Keratinocyte (primary cell): ENCODE data around the gene TAOK3. TPM values are rescaled to one million over a fixed set of nuclear protein-coding genes. Genes with fewer than 3 reads are reported as not detected.

ENCODE experiments used
- DNase-seq: peaks from one replicate; pipeline ENCODE4 v3.0.0-alpha.2; 2011; ENCODE audit warnings: low read depth, missing footprints, low spot score
- FAIRE-seq: peaks from 2 replicates; lab custom pipeline; 2011; peaks lifted over from hg19 to GRCh38; lab: Jason Lieb, UNC
- H2AFZ ChIP-seq: 2 replicates; pipeline ENCODE4 v1.6.0; 2012; ENCODE audit warnings: low read length, control low read depth, inconsistent platforms; ENCODE audit not compliant: control insufficient read depth
- H3K27ac ChIP-seq: 2 replicates; pipeline ENCODE4 v1.5.1; 2011; ENCODE audit warnings: low read length; ENCODE audit not compliant: control insufficient read depth, insufficient read depth
- H3K27me3 ChIP-seq: 3 replicates; pipeline ENCODE4 v1.6.0; 2011; ENCODE audit warnings: low read length; ENCODE audit not compliant: control insufficient read depth, insufficient read depth; ENCODE audit errors: extremely low read depth
- H3K36me3 ChIP-seq, 2 experiments: 2 replicates in 1 of 2; 3 replicates in 1 of 2; pipeline ENCODE4 v1.5.1; 2011; ENCODE audit warnings: low read length in 2 of 2, mild to moderate bottlenecking in 1 of 2; ENCODE audit not compliant: control insufficient read depth in 2 of 2, insufficient read depth in 2 of 2; ENCODE audit errors: extremely low read depth in 1 of 2
- H3K4me1 ChIP-seq: 3 replicates; pipeline ENCODE4 v1.5.1; 2011; ENCODE audit warnings: low read length; ENCODE audit not compliant: control insufficient read depth, insufficient read depth; ENCODE audit errors: extremely low read depth
- H3K4me2 ChIP-seq: 3 replicates; pipeline ENCODE4 v1.6.0; 2011; ENCODE audit warnings: low read depth, low read length; ENCODE audit not compliant: control insufficient read depth, insufficient read depth; ENCODE audit errors: extremely low read depth
- H3K4me3 ChIP-seq, 3 experiments: fragments of 200-600 bp in 1 of 3; sonication (generic) in 1 of 3; 2 replicates in 2 of 3; 3 replicates in 1 of 3; pipeline ENCODE4 v1.5.1; 2011 to 2016; ENCODE audit warnings: low read length in 3 of 3, mild to moderate bottlenecking in 3 of 3, control low read depth in 2 of 3, inconsistent platforms in 1 of 3, low read depth in 1 of 3, mixed read lengths in 1 of 3, mixed run types in 1 of 3, moderate library complexity in 1 of 3; ENCODE audit not compliant: control insufficient read depth in 2 of 3, insufficient read depth in 2 of 3; ENCODE audit errors: extremely low read depth in 1 of 3
- H3K79me2 ChIP-seq: 2 replicates; pipeline ENCODE4 v1.6.0; 2012; ENCODE audit warnings: low read length; ENCODE audit not compliant: control insufficient read depth, insufficient read depth
- H3K9ac ChIP-seq: 3 replicates; pipeline ENCODE4 v1.6.0; 2011; ENCODE audit warnings: low read length; ENCODE audit not compliant: control insufficient read depth, insufficient read depth; ENCODE audit errors: extremely low read depth
- H3K9me1 ChIP-seq: 3 replicates; pipeline ENCODE4 v1.6.0; 2011; ENCODE audit warnings: low read length; ENCODE audit not compliant: control insufficient read depth, insufficient read depth; ENCODE audit errors: extremely low read depth
- H3K9me3 ChIP-seq: 2 replicates; pipeline ENCODE4 v1.5.1; 2012; ENCODE audit warnings: low read depth, low read length; ENCODE audit not compliant: control insufficient read depth
- H4K20me1 ChIP-seq: 3 replicates; pipeline ENCODE4 v1.6.0; 2011; ENCODE audit warnings: low read length; ENCODE audit not compliant: control insufficient read depth, insufficient read depth; ENCODE audit errors: extremely low read depth
- CTCF ChIP-seq, 3 experiments: IDR thresholded peaks in 1 of 3; conservative IDR thresholded peaks in 1 of 3; optimal IDR thresholded peaks in 1 of 3; 2 replicates in 2 of 3; 3 replicates in 1 of 3; pipeline versions ENCODE3 to v1.5.1; 2011; ENCODE audit warnings: low read length in 3 of 3, mild to moderate bottlenecking in 3 of 3, moderate library complexity in 2 of 3, control low read depth in 1 of 3, inconsistent platforms in 1 of 3; ENCODE audit not compliant: insufficient read depth in 2 of 3; ENCODE audit errors: extremely low read depth in 1 of 3
- EZH2 ChIP-seq: IDR thresholded peaks from one replicate; pipeline ENCODE4 v1.6.1; 2012; ENCODE audit warnings: inconsistent platforms, mild to moderate bottlenecking, low read length, moderate library complexity
- dilution Hi-C: fragments of 300-500 bp; cut with MboI; formaldehyde crosslinking; loops from one replicate; pipeline ENCODE4 v1.7.0; 2020; ENCODE audit warnings: low sequenced_read_pairs; ENCODE audit not compliant: extremely low pct_ligation_motif_present
- polyA plus RNA-seq, 5 experiments: library from polyadenylated mRNA; depleted of rRNA in 3 of 5; stranded (reverse) in 3 of 5; stranded (forward) in 1 of 5; unstranded in 1 of 5; fragments of >200 nt; gene quantifications; 1 replicate in 1 of 5; 2 replicates in 3 of 5; 3 replicates in 1 of 5; pipeline versions ENCODE4 v1.2.1 to v1.2.3, GENCODE V29; 2011 to 2012; ENCODE audit warnings: missing spikeins in 2 of 5, low read depth in 1 of 5, low replicate concordance in 1 of 5

The TAOK3 gene
- polyA plus RNA-seq, 1 donor (not counting 4 experiments of a cell fraction or from before 2014, with no cell fraction given): 35.0 TPM

DNA sequence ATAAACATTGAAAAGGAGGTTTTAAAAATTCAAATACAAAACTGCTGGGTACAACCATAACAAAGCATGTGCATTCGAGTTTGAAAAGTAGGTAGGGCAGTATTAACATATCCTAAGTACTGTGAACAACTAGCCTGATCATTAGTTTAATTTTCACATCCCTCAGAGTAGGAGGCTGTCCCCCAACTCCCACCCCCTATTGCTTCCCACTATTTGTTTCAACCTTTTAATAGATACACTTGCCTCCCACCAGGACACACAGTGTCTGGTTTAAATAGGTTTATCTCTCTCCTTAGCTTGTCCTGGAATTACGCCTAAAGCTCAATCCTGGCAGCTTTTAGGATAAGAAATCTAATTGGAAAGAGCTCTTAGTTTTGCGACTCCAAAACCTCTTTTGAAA is 2.1 kb downstream of the TAOK3 start:
- DNase-seq (no peak), FAIRE-seq (peak; percentile 9)
- no peaks in the 10 kb centered on the region for H4K20me1 ChIP-seq
- H3K9me1 ChIP-seq: no peaks in the 10 kb centered on the region
- peaks cover 22% of the 10 kb centered on the region for H3K4me1 ChIP-seq
- no peaks in the 10 kb centered on the region for H3K9me3 ChIP-seq
- peak overlapping the region; percentile 85 for H3K9ac ChIP-seq
- dilution Hi-C loops: no loop called here
- H3K27ac ChIP-seq: no peak overlapping the region
- H3K27me3 ChIP-seq: no peaks in the 10 kb centered on the region
- peaks cover 67% of the 10 kb centered on the region for H3K79me2 ChIP-seq
- H2AFZ ChIP-seq: no peak overlapping the region
- H3K4me3 ChIP-seq: peak overlapping the region; percentile 87 to 97 (median 91)
- H3K4me2 ChIP-seq: peak overlapping the region; percentile 80
- no peaks in the 10 kb centered on the region for H3K36me3 ChIP-seq
- no peak for TF ChIP-seq EZH2
- no peak for TF ChIP-seq CTCF (optimal IDR thresholded peaks at IDR 0.05 in 1 of 3, IDR thresholded peaks at IDR 0.05 in 1 of 3, conservative IDR thresholded peaks at IDR 0.05 in 1 of 3; ENCODE audit: extremely low read depth in 1 of 3, insufficient read depth in 2 of 3, low read length in 3 of 3)

DNA sequence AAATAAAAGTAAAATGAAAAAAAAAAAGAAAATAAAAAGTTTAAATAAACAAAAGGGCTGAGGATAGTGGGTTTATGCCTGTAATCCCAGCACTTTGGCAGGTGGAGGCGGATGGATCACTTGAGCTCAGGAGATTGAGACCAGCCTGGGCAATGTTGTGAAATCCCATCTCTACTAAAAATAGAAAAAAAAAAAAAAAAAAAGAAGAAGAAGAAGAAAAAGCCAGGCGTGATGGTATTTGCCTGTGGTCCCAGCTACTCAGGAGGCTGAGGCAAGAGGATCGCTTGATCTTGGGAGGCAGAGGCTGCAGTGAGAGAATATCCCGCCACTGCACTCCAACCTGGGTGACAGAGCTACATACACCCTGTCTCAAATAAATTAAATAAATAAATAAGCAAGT is 3.9 kb downstream of the TAOK3 start:
- no peak for FAIRE-seq

More for the DNA sequence above, 3.9 kb downstream of the TAOK3 start:
- no peaks in the 10 kb centered on the region for H3K9me3 ChIP-seq
- no peak overlapping the region for H3K4me3 ChIP-seq
- peaks cover 13% of the 10 kb centered on the region for H3K4me1 ChIP-seq
- H3K27me3 ChIP-seq: no peaks in the 10 kb centered on the region
- H3K9ac ChIP-seq: no peak overlapping the region
- DNase-seq: no peak
- peaks cover 83% of the 10 kb centered on the region for H3K79me2 ChIP-seq
- TF ChIP-seq EZH2 (no peak), CTCF (optimal IDR thresholded peaks at IDR 0.05 in 1 of 3, IDR thresholded peaks at IDR 0.05 in 1 of 3, conservative IDR thresholded peaks at IDR 0.05 in 1 of 3; ENCODE audit: extremely low read depth in 1 of 3, insufficient read depth in 2 of 3, low read length in 3 of 3) (no peak)
- no peak overlapping the region for H2AFZ ChIP-seq
- no peaks in the 10 kb centered on the region for H4K20me1 ChIP-seq
- no peak overlapping the region for H3K27ac ChIP-seq
- no peaks in the 10 kb centered on the region for H3K9me1 ChIP-seq
- H3K36me3 ChIP-seq: no peaks in the 10 kb centered on the region
- dilution Hi-C loops: no loop called here
- H3K4me2 ChIP-seq: no peak overlapping the region
